DMS114 treated with DMSO at 0.1 percent for 48 hours (cell line): ENCODE results near the gene JAKMIP1.
"Not testable (repeated sequence)": the region's sequence is repeated elsewhere in the genome, so short reads cannot be mapped to it uniquely, and the experiment has no call there.

Experiments used
- DNase-seq: peaks from one replicate; lab custom pipeline; 2025; ENCODE audit not compliant: unreplicated experiment; lab: John Stamatoyannopoulos, UW

JAKMIP1 gene

DNA sequence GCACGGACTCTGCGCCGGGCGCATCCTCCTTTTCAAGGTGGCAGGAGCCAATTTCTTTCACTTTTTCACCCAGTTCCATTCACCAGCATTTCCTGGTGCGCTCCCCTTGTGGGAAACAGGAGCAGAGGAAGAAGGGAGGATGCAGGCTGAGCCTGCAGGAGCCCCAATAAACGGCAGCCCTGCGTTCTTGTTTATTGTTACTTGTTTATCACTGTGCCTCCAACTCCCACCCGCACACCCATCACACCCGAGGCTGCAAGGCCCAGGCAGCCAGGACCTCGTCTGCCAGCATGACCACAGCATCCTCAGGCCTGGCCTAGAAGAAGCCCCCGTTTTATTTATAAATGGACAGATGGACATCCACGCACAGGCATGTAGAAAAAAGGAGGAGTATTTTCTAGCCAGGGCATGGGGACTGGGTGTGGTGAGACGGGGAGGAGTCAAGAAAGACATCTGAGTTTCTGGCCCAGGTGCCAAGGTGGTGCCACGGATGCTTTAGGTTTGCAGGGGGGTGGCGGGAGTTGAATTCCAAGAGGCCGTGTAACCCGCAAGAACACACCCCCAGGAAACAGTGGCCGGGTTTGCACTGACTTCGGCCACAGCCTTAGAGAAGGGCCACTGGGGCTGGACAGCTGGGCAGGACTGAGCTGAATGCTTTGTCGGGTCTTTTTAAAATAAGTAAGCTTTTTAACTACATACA, 51.7 kb downstream of the JAKMIP1 start:
- DNase-seq = no peak

DNA sequence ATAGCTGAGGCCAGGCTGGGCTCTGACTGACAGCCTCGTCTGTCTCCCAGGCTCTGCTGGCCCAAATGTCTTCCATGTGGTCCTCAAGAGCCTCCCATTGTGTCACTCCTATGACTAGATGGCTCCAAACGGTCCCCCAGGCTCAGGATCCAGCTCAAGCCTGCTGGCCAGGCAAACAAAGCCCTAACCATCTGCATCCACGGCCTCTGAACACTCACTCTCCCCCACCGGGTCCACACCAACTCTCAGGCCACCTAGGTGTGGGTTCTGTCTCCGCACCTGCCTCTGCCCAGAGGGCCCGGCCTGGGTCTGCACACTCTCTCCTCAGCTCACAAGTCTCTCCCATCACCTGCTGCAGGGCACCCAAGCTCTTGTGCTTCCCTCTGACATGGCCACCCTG, 52.9 kb downstream of the JAKMIP1 start:
- DNase-seq = no peak

DNA sequence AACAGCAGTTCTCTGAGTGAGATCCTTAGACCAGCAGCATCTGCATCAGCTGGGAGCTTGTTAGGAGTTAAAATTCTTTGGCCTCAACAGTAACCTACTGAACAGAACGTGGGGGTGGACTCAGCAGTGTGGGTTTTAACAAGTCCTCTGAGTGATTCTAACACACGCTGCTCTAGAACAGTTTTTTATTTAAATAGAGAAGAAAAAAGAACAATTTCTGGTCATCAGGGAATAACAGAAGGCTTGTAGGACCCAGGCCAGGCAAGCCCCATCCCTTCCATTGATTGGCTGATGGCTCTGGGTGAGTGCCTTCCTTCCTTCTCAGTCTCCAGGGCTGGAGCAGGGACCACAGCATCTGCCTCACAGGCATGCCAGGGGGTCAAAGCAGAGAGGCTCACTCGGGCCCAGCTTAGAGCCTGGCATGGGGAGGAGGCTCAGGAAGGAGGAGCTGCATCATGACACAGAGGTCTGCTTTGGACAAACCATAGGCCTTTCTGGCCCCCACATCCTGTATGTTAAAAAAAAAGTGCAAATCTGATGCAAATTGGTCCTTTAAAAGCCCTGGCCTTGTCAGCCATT, 56.7 kb downstream of the JAKMIP1 start:
- no peak for DNase-seq

DNA sequence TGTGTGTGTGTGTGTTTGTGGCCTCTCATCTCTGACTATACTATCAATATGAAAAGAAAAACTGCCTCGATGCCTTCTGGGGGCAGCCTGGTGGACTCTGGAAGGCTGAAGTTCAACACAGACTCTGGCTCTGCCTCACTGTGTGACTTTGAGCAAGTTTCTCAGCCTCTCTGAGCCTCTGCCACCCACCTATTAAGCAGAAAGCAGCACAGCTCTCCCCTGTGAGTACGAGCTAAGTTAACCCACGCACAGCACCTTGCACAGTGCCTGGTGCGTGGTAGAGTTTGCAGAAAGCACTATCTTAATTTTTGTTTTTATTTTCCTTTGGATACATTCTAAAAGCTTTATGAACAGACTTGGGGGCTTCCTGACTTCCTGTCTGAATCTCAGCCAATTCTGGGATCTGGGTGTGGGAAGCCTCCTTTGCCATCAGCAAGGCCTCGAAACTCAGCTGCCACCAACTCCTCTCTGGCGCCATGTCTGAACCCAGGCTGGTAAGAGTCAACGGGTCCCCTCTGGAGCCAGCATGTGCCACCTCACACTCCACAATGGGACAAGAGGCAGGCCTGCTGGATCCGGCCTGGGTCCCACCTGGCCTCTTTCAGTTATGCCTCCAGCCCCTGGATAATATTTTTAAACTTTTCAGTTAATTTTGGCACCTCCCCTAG, 57.3 kb downstream of the JAKMIP1 start:
- no peak for DNase-seq

DNA sequence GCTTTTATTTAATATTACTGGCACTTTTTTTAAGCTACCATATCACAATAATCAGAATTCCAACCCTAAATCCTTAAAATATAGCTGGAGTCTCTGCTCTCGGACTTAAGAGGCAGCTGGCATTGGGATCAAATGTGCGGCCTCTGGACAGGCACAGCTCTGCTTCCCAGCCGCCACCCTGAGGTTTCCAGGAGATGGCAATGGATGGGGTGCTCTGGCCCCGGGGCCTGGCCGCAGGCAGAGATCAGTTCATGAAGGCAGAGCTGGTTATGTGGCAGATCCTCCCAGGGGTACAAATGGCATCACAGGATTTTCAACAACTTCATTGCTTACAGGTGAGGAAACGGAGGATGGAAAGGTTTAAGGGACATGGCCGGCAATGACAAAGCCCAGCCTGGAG, 57.8 kb downstream of the JAKMIP1 start:
- no peak for DNase-seq

DNA sequence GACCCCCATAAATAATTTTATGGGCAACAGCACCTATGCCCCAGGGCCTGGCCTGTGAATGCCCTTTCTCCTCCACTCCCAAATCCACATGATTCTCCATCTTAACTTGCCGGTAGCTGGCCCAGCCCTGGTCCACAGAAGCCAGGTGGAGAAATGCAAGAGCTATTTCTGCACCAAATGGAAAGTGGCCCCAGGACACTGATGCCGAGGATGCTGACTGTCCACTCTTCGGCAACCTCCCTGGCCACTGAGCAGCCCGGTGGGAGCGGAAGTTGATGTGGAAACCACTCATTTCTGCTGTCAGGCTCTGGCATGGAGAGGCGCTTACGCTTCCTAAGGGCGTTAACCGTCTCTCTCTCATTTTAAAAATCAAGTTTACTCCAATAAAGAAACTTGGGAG, 58.8 kb downstream of the JAKMIP1 start:
- no peak for DNase-seq

DNA sequence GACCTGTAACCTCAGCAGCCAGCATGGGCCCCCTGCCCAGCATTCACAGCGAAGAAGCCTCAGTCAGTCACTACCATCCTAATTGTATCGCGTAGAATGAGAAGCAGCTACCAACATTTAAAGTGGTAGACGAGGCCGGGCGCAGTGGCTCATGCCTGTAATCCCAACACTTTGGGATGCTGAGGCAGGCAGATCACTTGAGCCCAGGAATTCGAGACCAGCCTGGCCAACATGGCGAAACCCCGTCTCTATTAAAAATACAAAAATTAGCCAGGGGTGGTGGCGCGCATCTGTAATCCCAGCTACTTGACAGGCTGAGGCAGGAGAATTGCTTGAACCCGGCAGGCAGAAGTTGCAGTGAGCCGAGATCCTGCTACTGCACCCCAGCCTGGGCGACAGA, 59.3 kb downstream of the JAKMIP1 start:
- DNase-seq = not testable (repeated sequence)

DNA sequence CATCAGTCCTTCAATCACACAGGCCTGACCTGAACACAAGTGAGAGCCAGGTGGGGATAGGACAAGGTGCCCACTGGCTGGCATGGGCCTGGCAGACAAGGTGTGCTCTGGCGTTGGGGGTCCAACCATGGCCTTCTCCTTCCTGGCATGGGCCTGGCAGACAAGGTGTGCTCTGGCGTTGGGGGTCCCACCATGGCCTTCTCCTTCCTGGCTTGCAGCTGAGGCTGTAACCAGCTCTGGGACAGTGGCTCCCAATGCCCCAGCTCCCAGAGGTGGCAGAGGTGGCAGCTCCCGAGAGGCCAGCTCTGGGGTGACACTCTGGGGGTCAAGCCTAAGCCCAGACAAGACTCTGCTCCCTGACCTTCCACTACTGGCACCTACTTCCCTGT, 62.6 kb downstream of the JAKMIP1 start:
- DNase-seq = no peak

DNA sequence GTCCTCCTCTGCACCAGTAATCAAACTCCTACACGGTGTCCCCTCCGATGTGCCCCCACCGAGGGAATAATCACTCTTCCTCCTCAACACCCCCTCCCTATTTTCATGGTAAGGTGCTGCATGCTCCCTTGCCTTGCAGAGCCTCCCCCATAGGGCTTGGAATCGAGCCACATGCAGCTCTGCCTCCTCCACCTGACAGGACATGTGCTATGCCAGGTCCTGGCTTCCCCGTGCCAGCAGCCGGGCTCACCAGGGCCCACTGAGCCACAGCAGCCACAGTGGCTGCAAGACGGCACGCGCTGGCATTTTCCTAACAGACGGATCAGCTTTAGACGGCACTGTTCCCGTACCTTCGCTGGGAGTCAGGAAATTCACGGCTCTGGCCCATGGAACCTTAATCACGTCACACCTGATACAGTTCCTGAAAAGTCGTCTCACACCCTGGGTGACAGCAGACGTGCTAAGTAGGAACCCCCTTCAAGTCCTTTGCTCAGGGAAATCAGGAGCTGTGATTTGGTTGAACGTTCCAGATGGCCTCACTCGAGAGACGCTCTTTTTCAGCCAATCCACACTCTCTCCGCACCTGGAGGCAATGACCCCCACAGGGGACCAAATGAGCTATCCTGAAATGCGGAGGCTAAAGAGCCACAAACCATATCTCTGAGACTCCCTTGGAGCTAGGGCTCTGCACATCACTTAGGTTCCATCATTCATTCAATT, 63.2 kb downstream of the JAKMIP1 start:
- no peak for DNase-seq

DNA sequence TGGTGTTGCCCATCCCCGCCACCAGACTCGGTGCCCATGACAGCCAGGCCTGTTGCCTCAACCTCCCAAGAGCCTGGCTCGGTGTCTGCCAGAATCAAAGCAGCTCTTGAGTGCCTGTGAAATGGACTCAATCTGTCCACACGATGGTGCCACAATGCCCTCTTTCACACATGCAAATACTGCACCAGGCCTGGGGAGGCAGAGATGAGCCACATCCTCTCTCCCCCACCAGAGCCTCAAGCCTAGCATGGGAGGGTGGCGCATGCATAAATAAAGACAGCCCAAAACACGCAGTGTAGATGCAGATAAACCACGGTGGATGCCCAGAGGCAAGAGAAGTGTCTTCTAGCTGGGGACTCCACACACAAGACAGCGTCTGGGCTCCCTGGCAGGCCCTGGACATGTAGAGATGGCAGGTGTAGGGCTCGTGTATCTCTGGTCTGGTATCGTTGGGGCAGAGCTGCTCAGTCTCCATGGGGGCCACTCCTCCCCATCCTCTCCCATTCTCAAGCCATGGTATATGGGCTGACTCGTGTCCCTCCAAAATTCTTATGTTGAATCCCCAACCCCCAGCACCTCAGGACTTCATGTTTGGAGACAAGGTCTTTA, 65.6 kb downstream of the JAKMIP1 start:
- DNase-seq = no peak

DNA sequence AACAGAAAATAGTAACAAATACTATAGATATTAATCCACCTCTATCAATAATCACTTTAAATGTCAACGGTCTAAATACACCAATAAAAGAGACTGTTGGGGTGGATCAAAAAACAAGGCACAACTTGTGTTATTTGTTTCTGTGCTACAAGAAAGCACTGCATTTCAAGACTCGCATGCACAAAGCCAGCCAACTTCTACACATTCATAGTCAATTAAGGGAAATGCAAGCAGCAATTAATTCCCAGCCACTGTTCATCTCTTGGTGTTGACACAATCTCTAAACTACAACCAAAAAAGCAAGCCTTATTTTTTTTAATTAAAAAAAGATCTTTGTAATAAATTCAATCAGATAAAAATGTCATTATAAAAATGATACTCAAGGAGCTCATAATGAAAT, 67.6 kb downstream of the JAKMIP1 start:
- DNase-seq = no peak

DNA sequence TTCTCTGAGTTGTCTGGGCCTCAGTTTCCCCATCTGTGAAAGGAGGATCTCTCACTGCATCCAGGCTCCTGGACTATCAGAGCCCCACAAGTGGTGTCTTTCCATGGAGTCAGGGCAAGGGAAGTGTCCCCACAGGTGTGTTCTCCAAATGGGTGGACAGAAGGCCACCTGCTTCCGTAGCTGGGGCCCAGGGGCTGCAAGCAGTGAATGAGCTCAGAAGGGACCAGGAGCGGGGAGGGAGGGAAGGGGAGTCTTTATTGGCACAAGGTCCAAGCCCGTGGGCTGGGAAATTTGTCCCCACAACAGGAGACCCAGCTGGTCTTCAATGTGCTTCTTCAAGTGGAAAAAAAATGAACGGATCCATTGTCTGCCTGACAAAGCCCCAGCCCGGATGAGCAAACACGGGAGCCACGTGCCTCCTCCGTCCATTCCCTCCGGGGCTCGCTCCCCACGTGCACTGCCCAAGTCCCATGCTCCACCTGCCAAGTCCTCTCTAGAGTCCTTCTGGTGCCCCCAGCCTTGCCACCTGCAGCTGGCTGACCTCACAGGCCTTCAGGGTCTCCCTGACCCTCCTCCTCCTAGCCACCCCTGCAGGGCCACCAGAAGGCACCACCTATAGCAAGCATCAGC, 72.0 kb downstream of the JAKMIP1 start:
- no peak for DNase-seq

DNA sequence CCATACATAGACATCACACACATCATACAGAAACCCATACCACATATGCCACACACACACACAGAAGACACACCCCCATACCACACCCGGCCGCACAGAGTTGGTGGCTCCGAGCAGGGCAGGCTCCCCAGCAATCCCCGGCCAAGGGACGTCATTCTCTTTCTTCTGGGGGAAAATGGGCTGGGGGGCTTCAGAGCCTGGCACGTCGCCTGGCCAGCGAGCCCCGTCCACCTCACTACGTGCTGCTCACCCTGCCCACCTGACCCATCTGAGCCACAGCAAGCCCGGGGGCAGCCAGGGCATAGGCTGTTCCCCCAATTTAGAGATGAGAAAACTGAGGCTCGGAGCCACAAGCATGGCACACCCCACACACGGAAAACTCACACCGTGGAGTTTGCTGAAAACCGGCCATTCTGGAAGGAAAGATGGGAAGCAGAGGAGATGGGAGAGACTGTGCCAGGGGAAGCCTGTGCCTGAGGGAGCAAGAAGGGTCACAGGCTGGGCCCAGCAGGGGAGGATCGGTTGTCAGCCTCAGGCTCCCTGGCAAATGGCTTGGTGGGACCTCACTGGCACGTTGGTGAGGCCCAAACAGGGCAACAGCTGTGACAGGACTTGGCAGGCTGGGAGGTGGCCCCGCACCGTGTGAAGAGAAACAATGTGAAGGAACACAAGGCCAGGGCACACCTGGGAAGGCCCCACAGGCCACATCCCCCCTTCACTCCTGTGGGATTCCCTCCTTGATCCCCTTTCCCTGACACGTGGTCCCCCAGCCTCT, 73.2 kb downstream of the JAKMIP1 start:
- DNase-seq = no peak

DNA sequence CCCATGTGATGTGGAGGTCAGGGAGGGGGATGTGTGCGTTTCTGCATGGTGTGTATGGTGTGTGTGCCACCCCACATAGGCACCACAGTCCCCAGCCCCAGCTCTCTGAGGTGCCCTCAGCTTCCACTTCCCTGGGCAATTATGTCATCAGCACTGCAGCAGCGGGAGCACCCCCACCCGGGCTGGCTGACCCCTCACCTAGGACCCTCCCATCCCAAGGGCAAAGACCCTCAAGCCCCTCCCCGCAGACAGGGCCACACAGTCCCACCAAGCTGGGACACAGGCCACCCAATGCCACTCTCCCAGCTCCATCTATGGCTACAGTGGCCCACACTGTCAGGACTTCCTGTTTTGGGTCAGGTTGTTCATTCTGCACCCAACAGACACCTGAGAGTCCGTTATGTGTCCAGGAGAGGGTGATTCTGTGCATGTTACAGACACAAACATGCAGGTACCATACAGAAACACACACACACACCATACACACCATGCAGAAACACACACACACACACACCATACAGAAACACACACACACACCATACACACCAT, 75.2 kb downstream of the JAKMIP1 start:
- no peak for DNase-seq

DNA sequence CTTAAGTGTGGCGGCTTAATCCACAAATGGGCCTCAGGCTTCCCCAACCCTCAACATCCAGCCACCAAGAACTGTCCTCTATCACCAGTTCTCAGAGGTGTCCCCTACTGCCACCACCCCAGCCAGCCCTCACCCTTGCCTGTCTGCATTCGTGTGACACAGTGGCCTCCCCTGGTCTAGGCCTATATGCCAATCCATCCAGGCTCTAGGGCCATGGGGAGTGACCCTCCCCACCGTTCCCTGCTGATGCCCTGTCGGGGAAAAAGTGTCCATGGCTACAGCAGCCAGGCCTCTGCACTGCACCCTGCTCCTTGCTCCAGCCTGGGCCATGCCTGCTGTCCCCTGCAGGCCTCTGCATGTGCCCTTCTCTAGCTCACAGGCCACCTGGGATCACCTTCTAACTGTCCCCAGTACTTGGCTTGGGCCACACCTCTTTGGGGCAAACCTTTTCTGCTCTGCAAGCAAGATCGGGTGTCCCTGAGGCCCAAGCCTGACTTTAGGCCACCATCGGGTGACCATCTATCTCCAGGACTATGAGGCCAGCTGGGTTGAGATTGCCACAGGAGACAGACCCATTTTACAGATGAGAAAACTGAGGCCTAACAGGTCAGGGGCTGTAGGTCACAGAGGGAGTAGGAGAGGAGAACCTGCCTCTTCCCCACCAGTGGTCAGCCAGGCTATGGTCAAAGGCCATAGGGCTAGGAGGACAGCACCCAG, 75.8 kb downstream of the JAKMIP1 start:
- no peak for DNase-seq

DNA sequence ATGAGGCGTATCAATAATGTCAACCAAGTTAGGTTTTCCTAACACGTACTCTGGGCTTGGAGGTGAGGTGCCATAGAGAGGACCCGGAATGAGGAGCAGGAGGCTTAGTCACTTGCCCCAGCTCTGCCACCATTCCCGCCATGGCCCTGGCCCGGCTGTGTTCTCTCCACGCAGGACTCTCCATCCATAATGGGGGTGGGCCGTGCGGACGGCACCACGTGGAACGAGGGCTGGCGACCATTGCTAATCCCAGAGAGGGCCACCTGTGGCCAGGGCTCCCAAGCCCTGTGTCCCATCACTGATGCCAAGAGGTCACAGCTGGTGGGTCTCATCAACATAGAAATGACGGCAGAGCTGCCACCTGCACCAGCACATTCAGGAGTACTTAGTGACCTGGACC, 76.4 kb downstream of the JAKMIP1 start:
- DNase-seq = no peak

DNA sequence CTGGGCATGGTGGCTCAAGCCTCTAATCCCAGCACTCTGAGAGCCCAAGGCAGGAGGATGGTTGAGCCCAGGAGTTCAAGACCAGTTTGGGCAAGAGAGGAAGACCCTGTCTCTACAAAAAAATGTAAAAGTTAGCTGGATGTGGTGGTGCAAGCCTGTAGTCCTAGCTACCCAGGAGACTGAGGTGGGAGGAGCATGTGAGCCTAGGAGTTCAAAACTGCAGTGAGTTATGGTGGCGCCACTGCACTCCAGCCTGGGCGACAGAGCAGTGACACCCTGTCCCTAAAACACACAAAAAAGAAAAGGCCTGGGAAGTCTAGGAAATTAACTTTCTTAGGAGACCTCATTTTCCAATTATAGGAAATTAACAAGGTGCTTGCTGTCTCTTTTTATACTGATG, 76.8 kb downstream of the JAKMIP1 start:
- DNase-seq = no peak

DNA sequence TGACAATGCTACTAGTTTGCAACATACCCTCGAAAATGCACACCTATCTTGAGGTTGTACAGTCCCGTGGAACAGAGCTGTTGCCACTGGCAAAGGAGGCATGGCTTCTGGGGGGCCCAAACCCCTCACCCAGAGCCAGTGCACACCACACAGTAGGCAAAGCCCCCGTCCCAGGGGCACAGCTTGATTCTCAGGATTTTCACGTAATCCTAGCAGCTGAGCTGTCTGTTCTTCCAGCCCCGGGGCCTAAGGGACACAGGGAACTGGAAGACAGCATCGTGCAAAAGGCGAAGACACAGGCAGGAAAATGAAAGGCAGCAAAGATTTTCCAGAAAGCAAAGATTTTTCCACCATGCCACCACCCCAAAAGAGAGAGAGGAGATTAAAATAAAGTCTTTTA, 77.2 kb downstream of the JAKMIP1 start:
- no peak for DNase-seq

DNA sequence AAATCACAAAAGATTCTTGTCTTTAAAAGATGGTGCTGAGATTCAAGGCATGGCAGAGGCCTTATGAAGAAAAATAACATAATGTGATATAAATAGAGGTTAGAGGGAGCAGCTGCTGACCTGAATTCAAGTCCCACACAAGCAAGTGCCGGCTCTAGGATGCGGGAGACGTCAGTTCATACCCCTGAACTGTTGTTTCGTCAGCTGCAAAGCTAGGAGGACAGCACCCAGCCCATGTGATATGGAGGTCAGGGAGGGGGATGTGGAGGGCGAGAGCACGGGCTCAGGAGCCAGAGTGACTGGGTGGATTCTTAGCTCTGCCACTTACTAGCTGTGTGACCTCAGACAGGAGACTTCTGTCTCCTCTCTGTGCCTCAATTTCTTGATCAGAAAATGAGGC, 77.9 kb downstream of the JAKMIP1 start:
- DNase-seq = no peak
